OCI-LY7 (cell line): ENCODE data around the gene HSBP1L1.

ENCODE experiments used
- CTCF ChIP-seq: fragments of 200-600 bp; sonication (generic); conservative IDR thresholded peaks from 2 replicates; pipeline ENCODE4 v1.5.1; 2014; ENCODE audit warnings: mild to moderate bottlenecking, antibody characterized with exemption, low read length, moderate library complexity, mixed read lengths
- EZH2phosphoT487 ChIP-seq: fragments of 200-600 bp; sonication (generic); IDR thresholded peaks from 2 replicates; pipeline ENCODE4 v1.6.1; 2018; ENCODE audit warnings: low read depth, borderline replicate concordance, mild to moderate bottlenecking, mixed run types, antibody characterized with exemption, low read length, moderate library complexity, mixed read lengths

- TF ChIP-seq CTCF (no peak), EZH2phosphoT487 (no peak)
Measured at GRCh38 chr18:80004600-80005342, 40.3 kb downstream of the HSBP1L1 start.
